GM12878 (cell line): ENCODE results near the gene TCP11L1.

Experiments
- CTCF ChIP-seq, 3 experiments: IDR thresholded peaks in 2 of 3; conservative IDR thresholded peaks in 1 of 3; 2 replicates each; pipeline ENCODE4 v1.5.1; 2011; ENCODE audit warnings: low read depth in 3 of 3, low read length in 3 of 3, mild to moderate bottlenecking in 3 of 3, control low read depth in 2 of 3, moderate library complexity in 2 of 3, inconsistent platforms in 1 of 3, mixed read lengths in 1 of 3; ENCODE audit not compliant: control insufficient read depth in 2 of 3, insufficient read depth in 1 of 3; ENCODE audit errors: extremely low read depth in 1 of 3
- EP300 ChIP-seq, 2 experiments: fragments of 150-350 bp in 1 of 2; IDR thresholded peaks; 2 replicates each; pipeline ENCODE4 v1.6.1; 2011 to 2012; ENCODE audit warnings: low read depth in 2 of 2, low read length in 2 of 2, borderline replicate concordance in 1 of 2, improper control_type of control experiment in 1 of 2, inconsistent platforms in 1 of 2; ENCODE audit not compliant: control insufficient read depth in 1 of 2
- IKZF2 ChIP-seq, 2 experiments: fragments of 450-650 bp; IDR thresholded peaks; 2 replicates each; pipeline ENCODE4 v1.6.1; 2017; ENCODE audit warnings: mild to moderate bottlenecking in 2 of 2, moderate library complexity in 2 of 2
- KAT2A ChIP-seq: conservative IDR thresholded peaks from 2 replicates; pipeline ENCODE4 v1.6.1; 2011; ENCODE audit warnings: low read depth, low read length; ENCODE audit not compliant: control insufficient read depth
- POLR2A ChIP-seq: IDR thresholded peaks from 2 replicates; pipeline ENCODE4 v1.6.1; 2011; ENCODE audit warnings: low read depth, mild to moderate bottlenecking, low read length
- RBBP5 ChIP-seq: fragments of 200-600 bp; sonication (generic); conservative IDR thresholded peaks from 2 replicates; pipeline ENCODE4 v1.6.1; 2016
- TCF12 ChIP-seq: IDR thresholded peaks from 2 replicates; pipeline ENCODE4 v1.6.1; 2011; ENCODE audit warnings: low read depth, mild to moderate bottlenecking, low read length
- ZNF207 ChIP-seq: fragments of 450-650 bp; IDR thresholded peaks from 2 replicates; pipeline ENCODE4 v1.6.1; 2014; ENCODE audit warnings: antibody characterized with exemption, mild to moderate bottlenecking, borderline replicate concordance

- no peak for TF ChIP-seq ZNF207
- no peak for TF ChIP-seq KAT2A
- TF ChIP-seq EP300 (IDR thresholded peaks at IDR 0.05; ENCODE audit: borderline replicate concordance in 1 of 2, control insufficient read depth in 1 of 2, low read depth in 2 of 2, low read length in 2 of 2), result no peak
- TF ChIP-seq POLR2A, result no peak
- TF ChIP-seq CTCF (IDR thresholded peaks at IDR 0.05 in 2 of 3, conservative IDR thresholded peaks at IDR 0.05 in 1 of 3; ENCODE audit: control insufficient read depth in 2 of 3, extremely low read depth in 1 of 3, insufficient read depth in 1 of 3, low read depth in 3 of 3, low read length in 3 of 3), result no peak
- no peak for TF ChIP-seq IKZF2 (IDR thresholded peaks at IDR 0.05)
- no peak for TF ChIP-seq TCF12
- no peak for TF ChIP-seq RBBP5
Observed at GRCh38 chr11:33021501-33021900, 17.9 kb upstream of the TCP11L1 start.
